ENCODE data around the gene MTUS2. TPM values are rescaled to one million over a fixed set of nuclear protein-coding genes. Genes with fewer than 3 reads are reported as not detected.

MTUS2 gene
- total and polyA plus RNA-seq, 2 donors from 2014 or later, result 0.06 to 0.22 TPM

DNA sequence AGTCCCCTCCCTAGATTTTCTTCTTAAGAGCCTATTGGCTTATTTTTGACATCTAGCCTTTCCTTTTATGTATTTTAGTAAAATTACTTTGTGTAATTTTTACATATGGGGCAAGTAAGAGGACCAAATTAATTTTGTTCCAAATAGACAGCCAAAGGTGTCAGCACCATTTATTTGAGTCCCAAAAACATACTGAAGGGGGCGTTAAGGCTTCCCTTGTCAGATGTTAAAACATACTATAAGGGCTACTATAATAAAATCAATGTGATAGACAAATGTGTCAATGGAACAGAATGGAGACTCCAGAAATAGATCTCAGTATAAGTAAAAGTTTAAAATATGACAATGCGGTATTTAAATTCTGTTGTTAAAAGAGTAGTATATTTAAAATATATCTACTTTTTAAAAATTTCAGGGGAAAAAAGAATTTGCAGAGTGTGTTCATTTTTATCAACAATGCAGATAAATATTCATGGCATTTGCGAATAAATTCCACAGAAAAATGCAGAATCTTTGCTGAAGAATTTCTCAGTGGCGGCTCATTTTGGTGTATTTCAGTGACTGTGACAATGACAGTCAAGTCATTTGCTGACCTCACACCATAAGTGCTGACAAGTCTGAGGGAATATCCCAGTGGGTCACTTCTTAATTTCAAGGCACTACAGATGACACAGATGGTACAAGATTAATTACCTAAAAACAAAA lies 133.7 kb downstream of the MTUS2 start:
- Histone ChIP-seq H3K27ac (ENCODE audit: low read depth in 2 of 2, low read length in 2 of 2) (no peak overlapping the region), H3K27me3 (ENCODE audit: control insufficient read depth, insufficient read depth, low read length) (no peaks in the 10 kb centered on the region), H3K4me1 (ENCODE audit: control insufficient read depth in 2 of 3, insufficient read depth in 2 of 3, low read depth in 1 of 3, low read length in 3 of 3) (no peaks in the 10 kb centered on the region), H3K9me3 (ENCODE audit: control insufficient read depth in 2 of 3, insufficient read depth in 1 of 3, low read length in 3 of 3) (peaks cover 0 to 4% (median 0%) of the 10 kb centered on the region in 3 donors), H3K36me3 (ENCODE audit: control insufficient read depth in 2 of 3, insufficient read depth in 3 of 3, low read length in 3 of 3) (no peaks in the 10 kb centered on the region), H3K9ac (ENCODE audit: low read length in 3 of 3) (no peak overlapping the region), H3K4me3 (ENCODE audit: low read length in 3 of 3) (no peak overlapping the region)
- TF ChIP-seq CTCF (IDR thresholded peaks at IDR 0.05; ENCODE audit: borderline replicate concordance, extremely low read depth, insufficient read depth), result no peak
- DNase-seq (no peak), FAIRE-seq (no peak)
- intact Hi-C loops (cut with DNase I), result no loop called here

- TF ChIP-seq CTCF (IDR thresholded peaks at IDR 0.05; ENCODE audit: borderline replicate concordance, extremely low read depth, insufficient read depth), result no peak
- Histone ChIP-seq H3K4me3 (ENCODE audit: low read length in 3 of 3) (no peak overlapping the region), H3K9me3 (ENCODE audit: control insufficient read depth in 2 of 3, insufficient read depth in 1 of 3, low read length in 3 of 3) (peaks cover 0 to 2% (median 0%) of the 10 kb centered on the region in 3 donors), H3K27ac (ENCODE audit: low read depth in 2 of 2, low read length in 2 of 2) (no peak overlapping the region), H3K9ac (ENCODE audit: low read length in 3 of 3) (no peak overlapping the region), H3K27me3 (ENCODE audit: control insufficient read depth, insufficient read depth, low read length) (no peaks in the 10 kb centered on the region), H3K36me3 (ENCODE audit: control insufficient read depth in 2 of 3, insufficient read depth in 3 of 3, low read length in 3 of 3) (no peaks in the 10 kb centered on the region), H3K4me1 (ENCODE audit: control insufficient read depth in 2 of 3, insufficient read depth in 2 of 3, low read depth in 1 of 3, low read length in 3 of 3) (no peaks in the 10 kb centered on the region)
- FAIRE-seq (no peak), DNase-seq (no peak)
- intact Hi-C loops (cut with DNase I), result no loop called here
Observed at GRCh38 chr13:28954419-28954725, 134.2 kb downstream of the MTUS2 start.

DNA sequence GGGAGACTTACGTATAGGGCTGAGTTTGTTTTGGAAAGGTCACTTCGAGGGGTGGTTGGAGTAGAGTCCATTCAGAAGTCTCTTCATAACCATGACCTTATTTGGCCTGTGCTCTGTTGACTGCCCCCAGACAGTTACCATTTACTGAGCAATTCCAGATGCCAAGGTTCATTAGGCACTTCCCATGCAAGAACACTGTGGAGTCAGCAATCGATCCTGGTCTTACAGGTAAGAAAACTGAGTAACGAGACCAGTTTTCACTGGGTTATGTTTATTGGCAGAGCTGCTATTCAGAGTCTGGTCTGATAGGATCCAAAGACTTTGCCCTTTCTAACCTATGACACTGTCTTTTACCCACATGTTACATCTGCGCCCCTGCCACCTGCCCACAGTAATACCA lies 134.7 kb downstream of the MTUS2 start:
- Histone ChIP-seq H3K27ac (ENCODE audit: low read depth in 2 of 2, low read length in 2 of 2) (no peak overlapping the region), H3K4me3 (ENCODE audit: low read length in 3 of 3) (no peak overlapping the region), H3K9ac (ENCODE audit: low read length in 3 of 3) (no peak overlapping the region), H3K27me3 (ENCODE audit: control insufficient read depth, insufficient read depth, low read length) (no peaks in the 10 kb centered on the region), H3K9me3 (ENCODE audit: control insufficient read depth in 2 of 3, insufficient read depth in 1 of 3, low read length in 3 of 3) (no peaks in the 10 kb centered on the region), H3K4me1 (ENCODE audit: control insufficient read depth in 2 of 3, insufficient read depth in 2 of 3, low read depth in 1 of 3, low read length in 3 of 3) (no peaks in the 10 kb centered on the region), H3K36me3 (ENCODE audit: control insufficient read depth in 2 of 3, insufficient read depth in 3 of 3, low read length in 3 of 3) (no peaks in the 10 kb centered on the region)
- intact Hi-C loops (cut with DNase I), result no loop called here
- no peak for FAIRE-seq
- no peak for TF ChIP-seq CTCF (IDR thresholded peaks at IDR 0.05; ENCODE audit: borderline replicate concordance, extremely low read depth, insufficient read depth)
- DNase-seq, result no peak

All from kidney (tissue), 14 donors.